Heart left ventricle (tissue), 16 donors: ENCODE data around the gene ITPK1. TPM values are rescaled to one million over a fixed set of nuclear protein-coding genes. Genes with fewer than 3 reads are reported as not detected.

ENCODE experiments used
- ATAC-seq, 4 donors: fragments of 200-7000 bp; cut with Tn5 transposase; one replicate each; pipeline ENCODE4 v1.9.1; 2020 to 2022; ENCODE audit warnings: moderate library complexity in 4 of 4, mild to moderate bottlenecking in 3 of 4, moderate number of reproducible peaks in 1 of 4
- DNase-seq, 5 donors: peaks; one replicate each; pipeline ENCODE4 v3.0.0-alpha.2; 2020
- H3K27ac ChIP-seq, 12 donors: fragments of 200-600 bp; sonication (generic) in 4 of 12; one replicate each; pipeline versions ENCODE4 v1.5.0 to v1.8.0; 2016 to 2022; ENCODE audit warnings: mild to moderate bottlenecking in 2 of 12
- H3K27me3 ChIP-seq, 9 donors: fragments of 200-600 bp; sonication (generic) in 2 of 9; one replicate each; pipeline versions ENCODE4 v1.5.1 to v1.8.0; 2016 to 2022; ENCODE audit warnings: mild to moderate bottlenecking in 3 of 9
- H3K36me3 ChIP-seq, 9 donors: fragments of 200-600 bp; sonication (generic) in 2 of 9; one replicate each; pipeline versions ENCODE4 v1.5.0 to v1.8.0; 2018 to 2022; ENCODE audit warnings: mild to moderate bottlenecking in 2 of 9
- H3K4me1 ChIP-seq, 12 donors: fragments of 200-600 bp; sonication (generic) in 4 of 12; one replicate each; pipeline versions ENCODE4 v1.5.0 to v1.8.0; 2016 to 2022; ENCODE audit warnings: mild to moderate bottlenecking in 3 of 12
- H3K4me3 ChIP-seq, 12 donors: fragments of 200-600 bp; sonication (generic) in 4 of 12; one replicate each; pipeline versions ENCODE4 v1.5.0 to v1.8.0; 2017 to 2022; ENCODE audit warnings: mild to moderate bottlenecking in 9 of 12, moderate library complexity in 4 of 12
- H3K9me3 ChIP-seq, 12 donors: fragments of 200-600 bp; sonication (generic) in 4 of 12; one replicate each; pipeline versions ENCODE4 v1.5.0 to v1.8.0; 2016 to 2022; ENCODE audit warnings: mild to moderate bottlenecking in 1 of 12
- CTCF ChIP-seq, 12 donors: fragments of 200-600 bp; sonication (generic) in 4 of 12; IDR thresholded peaks; one replicate each; pipeline versions ENCODE4 v1.5.0 to v1.8.0; 2018 to 2022; ENCODE audit warnings: antibody characterized with exemption in 12 of 12, mild to moderate bottlenecking in 5 of 12
- POLR2A ChIP-seq, 2 donors: fragments of 450-650 bp; IDR thresholded peaks; one replicate each; pipeline ENCODE4 v1.6.1; 2017; ENCODE audit warnings: antibody characterized with exemption in 2 of 2, mild to moderate bottlenecking in 2 of 2, moderate library complexity in 2 of 2
- WGBS, 4 donors: extraction: QIAGEN DNeasy Blood & Tissue Kit in 2 of 4; methylation state at CpG; one replicate each; pipeline versions ENCODE4 v1.1.5 to v1.1.7; 2013 to 2018; 5-methylcytosine and 5-hydroxymethylcytosine counted together
- intact Hi-C, 10 donors: fragments of 100-400 bp; cut with DNase I; formaldehyde crosslinking; loops; one replicate each; pipeline versions ENCODE4 v1.11.1 to v1.14.2; 2022
- polyA plus RNA-seq, 2 donors: library from polyadenylated mRNA; stranded (reverse); fragments of 200-250 nt; gene quantifications; one replicate each; pipeline ENCODE4 v1.2.3, GENCODE V29; 2013
- total RNA-seq, 9 donors: library from RNA; depleted of rRNA in 2 of 9; stranded (reverse); fragments of >200 nt in 2 of 9; fragmentation: NEBNext Ultra II Directional in 3 of 9; extraction: Animal tissue kit (Norgen Biotek cat#: 25700) in 3 of 9; gene quantifications; one replicate each; pipeline versions ENCODE4 v1.1.0 to v1.2.4, GENCODE V29; 2016 to 2023
- donor health status: ischemic (EF 13 %, LVEDD 7.1; RV severe dilation, severe dysfunction).
- donor health status: healthy with polysubstance abuse.
- donor health status: DM: no; HTN: yes; CAD: no.
- donor health status: DM: no; HTN: no; CAD: no.
- donor health status: ischemic (EF 25% LVEDD 6.9; RV normal size, moderate dysfunction).
- donor health status: ischemic (EF 25% LVEDD 5.7; RV mildly dilated, moderate dysfunction).
- donor health status: healthy.
- donor health status: DM: yes; HTN: yes; CAD: no.
- donor health status: ischemic (EF 35%, LVEDD 5.7; RV mildly dilated, moderate dysfunction).
- donor health status: nonischemic (EF 11% LVEDD 7.7; RV severe dilation, severe dysfunction).
- donor health status: DM: yes; HTN: yes; CAD: no.
- donor health status: PGD.
- donor health status: ischemic (EF 29% LVEDD 5.4; RV normal size, mild dysfunction).
- donor health status: nonischemic (EF 23%, LVEDD 6.1; RV moderate dilation, normal function).

Gene ITPK1
- total and polyA plus RNA-seq, 11 donors: 44.5 to 158 (median 91.0) TPM

DNA sequence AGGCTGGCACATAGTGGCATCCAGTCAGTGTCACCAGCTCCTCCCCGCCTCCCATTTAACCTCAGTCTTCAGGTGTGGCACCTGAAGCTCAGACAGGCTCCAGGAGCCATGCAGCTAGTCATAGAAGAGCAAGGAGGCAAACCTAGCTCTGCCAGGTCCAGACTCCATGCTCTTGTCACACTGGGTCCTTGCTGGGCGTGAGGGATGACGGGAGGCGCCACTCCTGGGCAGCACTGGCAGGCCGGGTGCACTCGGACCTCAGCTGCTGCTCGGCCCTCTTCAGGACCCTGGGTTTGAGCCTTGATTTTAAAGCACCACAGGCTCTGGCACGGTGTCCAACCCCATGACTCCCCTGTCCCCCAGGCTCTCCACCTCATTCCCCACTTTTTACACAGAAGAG lies 24.1 kb downstream of the ITPK1 start:
- 72 to 91% (median 80%) methylated on average over 8 of the region's 8 CpGs for WGBS, 4 donors
- ATAC-seq: no peak

GRCh38 chr14:93090826-93091555 lies 24.7 kb downstream of the ITPK1 start:
- intact Hi-C loops: loop anchor here in 2 of 10 donors (5.0 to 10.0 kb wide), 2 partner anchors 46 to 49 kb away; no protein-coding TSS in a partner anchor
- Histone ChIP-seq H3K4me1 (peaks cover 5 to 95% (median 60%) of the 10 kb centered on the region in 12 donors), H3K9me3 (peaks cover 0 to 4% (median 0%) of the 10 kb centered on the region in 12 donors), H3K27ac (peak overlapping the region; percentile 39 to 77 (median 70)), H3K27me3 (no peaks in the 10 kb centered on the region), H3K4me3 (no peak overlapping the region), H3K36me3 (no peaks in the 10 kb centered on the region)
- TF ChIP-seq CTCF (IDR thresholded peaks at IDR 0.05) (no peak), POLR2A (IDR thresholded peaks at IDR 0.05) (no peak)
- 45 to 52% (median 49%) methylated on average over 11 of the region's 11 CpGs for WGBS, 4 donors
- DNase-seq (peak in 2 of 5 donors; percentile 44 to 72), ATAC-seq (peak; percentile 35 to 60 (median 42))

More for the DNA sequence above, 24.1 kb downstream of the ITPK1 start:
- no peaks in the 10 kb centered on the region for H3K27me3 ChIP-seq
- no peaks in the 10 kb centered on the region for H3K36me3 ChIP-seq
- H3K9me3 ChIP-seq: peaks cover 0 to 4% (median 0%) of the 10 kb centered on the region in 12 donors
- no peak for DNase-seq
- TF ChIP-seq CTCF (IDR thresholded peaks at IDR 0.05): no peak
- TF ChIP-seq POLR2A (IDR thresholded peaks at IDR 0.05): no peak
- H3K4me1 ChIP-seq: peaks cover 5 to 95% (median 60%) of the 10 kb centered on the region in 12 donors
- intact Hi-C loops: loop anchor here in 2 of 10 donors (5.0 to 10.0 kb wide), 2 partner anchors 47 to 49 kb away; no protein-coding TSS in a partner anchor
- no peak overlapping the region for H3K4me3 ChIP-seq
- H3K27ac ChIP-seq: peak overlapping the region; percentile 31 to 77 (median 70)

DNA sequence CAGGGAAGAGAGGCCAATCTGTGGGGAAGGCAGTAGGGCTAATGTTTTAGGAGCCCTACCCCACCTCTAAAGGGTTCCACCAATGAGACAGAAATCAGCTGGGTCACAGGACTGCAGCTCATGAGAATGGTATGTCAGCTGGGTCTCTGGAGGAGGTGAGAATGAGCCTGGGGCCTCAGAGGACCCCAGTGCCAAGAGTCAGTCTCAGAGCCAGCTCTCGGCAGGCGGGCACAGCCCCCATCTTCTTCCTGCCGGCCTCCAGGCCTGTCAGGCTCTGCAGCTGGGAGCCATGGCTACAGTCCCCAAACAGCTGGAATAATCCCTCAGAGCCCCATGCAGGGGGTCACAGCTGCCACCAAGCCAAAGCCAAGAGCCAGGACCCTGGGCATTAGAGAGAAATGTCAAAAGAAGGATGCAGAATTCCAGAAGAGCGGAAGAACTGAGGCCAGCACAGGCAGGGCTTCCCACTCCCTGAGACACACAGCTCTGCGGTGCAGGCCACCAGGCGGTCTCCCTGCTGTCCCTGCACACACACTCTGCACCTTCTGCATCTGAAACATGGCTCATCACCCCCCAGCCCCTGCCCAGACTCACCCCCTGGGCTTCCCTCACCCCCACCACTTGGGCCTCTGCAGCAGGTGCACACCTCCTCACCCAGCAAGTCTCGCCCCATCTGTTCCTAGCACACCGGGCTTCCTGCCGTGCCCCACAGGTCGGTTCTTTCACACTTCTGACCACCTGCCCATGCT lies 26.0 kb downstream of the ITPK1 start:
- peaks cover 5 to 95% (median 64%) of the 10 kb centered on the region in 12 donors for H3K4me1 ChIP-seq
- H3K4me3 ChIP-seq: no peak overlapping the region
- H3K36me3 ChIP-seq: no peaks in the 10 kb centered on the region
- TF ChIP-seq POLR2A (IDR thresholded peaks at IDR 0.05): no peak
- no peak for TF ChIP-seq CTCF (IDR thresholded peaks at IDR 0.05)
- peaks cover 0 to 4% (median 0%) of the 10 kb centered on the region in 12 donors for H3K9me3 ChIP-seq
- no peak for DNase-seq
- intact Hi-C loops: loop anchor here in 2 of 10 donors (5.0 to 10.0 kb wide), 2 partner anchors 45 to 47 kb away; no protein-coding TSS in a partner anchor
- WGBS, 4 donors: 65 to 79% (median 76%) methylated on average over 7 to 10 of the region's 10 CpGs
- peak overlapping the region in 8 of 12 donors; percentile 9 to 77 (median 44) for H3K27ac ChIP-seq
- peak in 1 of 4 donors; percentile 16 for ATAC-seq
- H3K27me3 ChIP-seq: no peaks in the 10 kb centered on the region
